GM12878 (cell line): ENCODE data around the gene KLHL18. TPM values are rescaled to one million over a fixed set of nuclear protein-coding genes. Genes with fewer than 3 reads are reported as not detected.

Experiments
- ATAC-seq: fragments of 200-7000 bp; cut with Tn5 transposase; 3 replicates; pipeline ENCODE4 v1.9.1; 2020; ENCODE audit warnings: mild to moderate bottlenecking, moderate library complexity
- BruUV-seq: library from RNA; stranded (reverse); fragments of 400-500 nt; replicated peaks from 2 replicates; lab custom pipeline; 2021; lab: Mats Ljungman, UMichigan
- CTCF ChIA-PET: fragments of 300-600 bp; sonication (Branson Sonifier 250); formaldehyde crosslinking; extraction: SDS; loops from one replicate; lab custom pipeline; 2021; ENCODE audit warnings: inconsistent platforms; lab: Yijun Ruan, JAX
- POLR2A ChIA-PET: fragments of 350-600 bp; formaldehyde crosslinking; extraction: SDS; loops from one replicate; lab custom pipeline; 2021; ENCODE audit warnings: inconsistent platforms; lab: Charles Lee
- RAD21 ChIA-PET: fragments of 300-600 bp; sonication (Branson Sonifier 250); formaldehyde crosslinking; loops from one replicate; lab custom pipeline; 2023; ENCODE audit warnings: antibody characterized with exemption; ENCODE audit not compliant: unreplicated experiment; lab: Charles Lee
- SMC1A ChIA-PET: fragments of 300-600 bp; sonication (Branson Sonifier 250); formaldehyde crosslinking; loops from one replicate; lab custom pipeline; 2023; ENCODE audit not compliant: unreplicated experiment, uncharacterized antibody; lab: Charles Lee
- DNase-seq: peaks from one replicate; pipeline ENCODE4 v3.0.0-alpha.2; 2011; ENCODE audit warnings: low read depth, low spot score
- FAIRE-seq: peaks from 3 replicates; lab custom pipeline; 2011; peaks lifted over from hg19 to GRCh38; lab: Jason Lieb, UNC
- H2AFZ ChIP-seq: 2 replicates; pipeline ENCODE4 v1.6.0; 2011; ENCODE audit warnings: low read depth, low read length, control low read depth; ENCODE audit not compliant: control insufficient read depth
- H3K27ac ChIP-seq: 2 replicates; pipeline ENCODE4 v1.5.1; 2011; ENCODE audit warnings: control low read depth; ENCODE audit not compliant: control insufficient read depth, insufficient read depth
- H3K27me3 ChIP-seq, 2 experiments: replicated peaks in 1 of 2; 2 replicates each; pipeline versions ENCODE4 v1.6.0 to v1.6.1; 2011; ENCODE audit warnings: low read length in 1 of 2; ENCODE audit not compliant: control insufficient read depth in 2 of 2, insufficient read depth in 2 of 2
- H3K36me3 ChIP-seq, 2 experiments: 2 replicates each; pipeline ENCODE4 v1.5.1; 2011; ENCODE audit warnings: low read length in 1 of 2; ENCODE audit not compliant: control insufficient read depth in 2 of 2, insufficient read depth in 2 of 2
- H3K4me1 ChIP-seq: 2 replicates; pipeline ENCODE4 v1.6.1; 2011; ENCODE audit warnings: mild to moderate bottlenecking, low read length, moderate library complexity, mixed read lengths; ENCODE audit not compliant: control insufficient read depth, insufficient read depth
- H3K4me2 ChIP-seq: 2 replicates; pipeline ENCODE4 v1.6.0; 2011; ENCODE audit warnings: control low read depth; ENCODE audit not compliant: control insufficient read depth, insufficient read depth
- H3K4me3 ChIP-seq: fragments of 200-600 bp; sonication (generic); 2 replicates; pipeline ENCODE4 v1.5.1; 2016
- H3K79me2 ChIP-seq: 2 replicates; pipeline ENCODE4 v1.6.0; 2011; ENCODE audit warnings: low read length; ENCODE audit not compliant: control insufficient read depth, insufficient read depth
- H3K9ac ChIP-seq: 2 replicates; pipeline ENCODE4 v1.8.0; 2011; ENCODE audit warnings: low read length, control low read depth, mixed read lengths; ENCODE audit not compliant: control insufficient read depth, insufficient read depth
- H3K9me3 ChIP-seq: replicated peaks from 3 replicates; pipeline ENCODE4 v1.5.1; 2011; ENCODE audit warnings: mild to moderate bottlenecking, low read length; ENCODE audit not compliant: control insufficient read depth, insufficient read depth
- H4K20me1 ChIP-seq: 2 replicates; pipeline ENCODE4 v1.6.0; 2011; ENCODE audit not compliant: control insufficient read depth, insufficient read depth
- ASH2L ChIP-seq: fragments of 300-600, 200-600 bp; sonication (generic); IDR thresholded peaks from 2 replicates; pipeline ENCODE4 v1.6.1; 2017; ENCODE audit warnings: low read depth, mild to moderate bottlenecking, borderline replicate concordance
- ATF2 ChIP-seq: IDR thresholded peaks from 2 replicates; pipeline ENCODE4 v1.6.1; 2012; ENCODE audit warnings: low read length, inconsistent platforms
- BHLHE40 ChIP-seq, 2 experiments: fragments of 450-650 bp in 1 of 2; IDR thresholded peaks; 2 replicates each; pipeline ENCODE4 v1.6.1; 2011 to 2017; ENCODE audit warnings: low read depth in 2 of 2, borderline replicate concordance in 1 of 2, improper control_type of control experiment in 1 of 2, low read length in 1 of 2, mild to moderate bottlenecking in 1 of 2
- BMI1 ChIP-seq: fragments of 450-650 bp; IDR thresholded peaks from 2 replicates; pipeline ENCODE4 v1.6.1; 2016; ENCODE audit warnings: mild to moderate bottlenecking, moderate library complexity, borderline replicate concordance
- ELK1 ChIP-seq: IDR thresholded peaks from 2 replicates; pipeline ENCODE4 v1.6.1; 2012; ENCODE audit warnings: low read depth, low read length, improper control_type of control experiment
- EZH2 ChIP-seq: IDR thresholded peaks from 2 replicates; pipeline ENCODE4 v1.6.1; 2012; ENCODE audit warnings: low read depth, mild to moderate bottlenecking, control low read depth, inconsistent platforms, low read length, borderline replicate concordance; ENCODE audit not compliant: control insufficient read depth
- JUNB ChIP-seq: IDR thresholded peaks from 2 replicates; pipeline ENCODE4 v1.6.1; 2016; ENCODE audit warnings: antibody characterized with exemption, mild to moderate bottlenecking
- LARP7 ChIP-seq: fragments of 450-650 bp; IDR thresholded peaks from 2 replicates; pipeline ENCODE4 v1.6.1; 2017; ENCODE audit warnings: mild to moderate bottlenecking
- MLLT1 ChIP-seq: fragments of 450-650 bp; IDR thresholded peaks from 2 replicates; pipeline ENCODE4 v1.6.1; 2016; ENCODE audit warnings: mild to moderate bottlenecking
- NFYB ChIP-seq: IDR thresholded peaks from 2 replicates; pipeline ENCODE4 v1.6.1; 2011; ENCODE audit warnings: low read depth, mild to moderate bottlenecking, low read length, improper control_type of control experiment, moderate library complexity; ENCODE audit not compliant: insufficient read depth
- NRF1 ChIP-seq: conservative IDR thresholded peaks from 2 replicates; pipeline ENCODE4 v1.6.1; 2011; ENCODE audit warnings: mild to moderate bottlenecking, low read depth, low read length, improper control_type of control experiment
- RB1 ChIP-seq: fragments of 450-650 bp; formaldehyde crosslinking; IDR thresholded peaks from 2 replicates; pipeline ENCODE4 v1.6.1; 2017; ENCODE audit warnings: mild to moderate bottlenecking, borderline replicate concordance
- SMAD5 ChIP-seq: IDR thresholded peaks from 2 replicates; pipeline ENCODE4 v1.6.1; 2016; ENCODE audit warnings: antibody characterized with exemption, low read depth
- SPI1 ChIP-seq: IDR thresholded peaks from 2 replicates; pipeline ENCODE4 v1.6.1; 2011; ENCODE audit warnings: low read depth, mild to moderate bottlenecking, low read length, moderate library complexity, borderline replicate concordance; ENCODE audit not compliant: insufficient read depth
- TARDBP ChIP-seq: IDR thresholded peaks from 2 replicates; pipeline ENCODE4 v1.6.1; 2016; ENCODE audit warnings: borderline replicate concordance
- TCF12 ChIP-seq: IDR thresholded peaks from 2 replicates; pipeline ENCODE4 v1.6.1; 2011; ENCODE audit warnings: low read depth, mild to moderate bottlenecking, low read length
- ZBTB33 ChIP-seq: fragments of 450-650 bp; IDR thresholded peaks from 2 replicates; pipeline ENCODE4 v1.6.1; 2017; ENCODE audit warnings: mild to moderate bottlenecking
- WGBS: methylation state at CpG from one replicate; pipeline ENCODE4 v1.1.6; 2016; ENCODE audit warnings: low lambda C conversion rate; ENCODE audit not compliant: insufficient replicate concordance, insufficient coverage; ENCODE audit errors: missing lambda C conversion rate; 5-methylcytosine and 5-hydroxymethylcytosine counted together
- in situ Hi-C: fragments of 300-500 bp; cut with MboI; formaldehyde crosslinking; loops from 9 replicates; pipeline ENCODE4 v1.14.3; 2018; ENCODE audit warnings: mixed read lengths
- intact Hi-C: fragments of 100-400 bp; cut with micrococcal nuclease; formaldehyde crosslinking; loops from one replicate; pipeline ENCODE4 v1.14.2; 2022; ENCODE audit not compliant: unreplicated experiment
- polyA plus RNA-seq, 11 experiments: library from polyadenylated mRNA; depleted of rRNA in 4 of 11; unstranded in 6 of 11; stranded (reverse) in 5 of 11; fragments of >200 nt; fragmentation: Nextera tagmentation in 4 of 11; fragmentation: Illumina TruSeq in 1 of 11; extraction: Ambion mirVana in 4 of 11; extraction: Trizol in 1 of 11; gene quantifications; 1 replicate in 1 of 11; 2 replicates in 10 of 11; pipeline versions ENCODE4 v1.2.1 to v1.2.3, GENCODE V29; 2011 to 2016; ENCODE audit warnings: inconsistent platforms in 2 of 11, missing spikeins in 2 of 11, low read depth in 1 of 11
- total RNA-seq, 4 experiments: library from RNA; depleted of rRNA in 3 of 4; stranded (reverse); fragments of >200 nt in 3 of 4; fragmentation: Illumina TruSeq in 1 of 4; extraction: Trizol in 1 of 4; gene quantifications; 2 replicates each; pipeline versions ENCODE4 v1.2.1 to v1.2.3, GENCODE V29; 2013 to 2021

KLHL18 gene
- total and polyA plus RNA-seq, 10 of the 15 experiments (the other 5 are each of a cell fraction or from before 2014, with no cell fraction given): 24.0 to 69.8 (median 51.7) TPM

GRCh38 chr3:47266709-47267489 is 15.8 kb upstream of the KLHL18 start:
- Histone ChIP-seq H2AFZ (peak overlapping the region; percentile 42), H3K9ac (no peak overlapping the region), H3K9me3 (no peaks in the 10 kb centered on the region), H3K79me2 (no peaks in the 10 kb centered on the region), H3K4me1 (peaks cover 11% of the 10 kb centered on the region), H3K36me3 (no peaks in the 10 kb centered on the region), H3K4me2 (peak overlapping the region; percentile 19; the same call in 1 of the 2 replicates), H3K4me3 (no peak overlapping the region), H3K27me3 (no peaks in the 10 kb centered on the region), H4K20me1 (no peaks in the 10 kb centered on the region), H3K27ac (no peak overlapping the region)
- WGBS: 39% methylated on average over 11 of the region's 11 CpGs
- RAD21 ChIA-PET: interaction anchor here (0.9 to 1.6 kb wide), 5 partner anchors 12 to 340 kb away, joined by 3 to 6 read pairs (median 4); partner anchors contain the start of gene SETD2
- POLR2A ChIA-PET: interaction anchor here (0.5 to 1.8 kb wide), 7 partner anchors 9 to 240 kb away, joined by 3 to 5 read pairs (median 4); no protein-coding TSS in a partner anchor
- DNase-seq (peak; percentile 51), FAIRE-seq (no peak), ATAC-seq (peak; percentile 79)
- BruUV-seq: no TSS peak
- SMC1A ChIA-PET: interaction anchor here (0.6 to 1.8 kb wide), 13 partner anchors 10 to 247 kb away, joined by 3 to 7 read pairs (median 3); no protein-coding TSS in a partner anchor
- in situ Hi-C loops (no loop called here), intact Hi-C loops (no loop called here)
- CTCF ChIA-PET: interaction anchor here (0.7 to 1.1 kb wide), 4 partner anchors 17 to 184 kb away, joined by 3 to 5 read pairs (median 3); no protein-coding TSS in a partner anchor
- TF ChIP-seq SMAD5 (no peak), SPI1 (peak; percentile 2; the same call in 1 of the 2 replicates), BHLHE40 (IDR thresholded peaks at IDR 0.05; ENCODE audit: borderline replicate concordance in 1 of 2, low read depth in 2 of 2, low read length in 1 of 2) (no peak), LARP7 (no peak), ELK1 (no peak), NRF1 (no peak), MLLT1 (no peak), BMI1 (no peak), NFYB (no peak), ATF2 (no peak; the same call in 1 of the 2 replicates), TARDBP (no peak), ZBTB33 (no peak), RB1 (no peak), JUNB (no peak; the same call in 1 of the 2 replicates), EZH2 (no peak), TCF12 (0 out of 2 replicates have a peak, but pooled peaks have one; percentile 56), ASH2L (no peak)
